Retinal pigment epithelial cell (primary cell): ENCODE measurements around the gene PGGHG.

ENCODE experiments used
- DNase-seq: peaks from one replicate; pipeline ENCODE4 v3.0.0-alpha.2; 2010; ENCODE audit warnings: low read depth
- H3K4me3 ChIP-seq: 2 replicates; pipeline ENCODE4 v1.5.1; 2011; ENCODE audit warnings: mild to moderate bottlenecking, low read length, control low read depth, moderate library complexity
- CTCF ChIP-seq: conservative IDR thresholded peaks from 2 replicates; pipeline ENCODE4 v1.5.1; 2011; ENCODE audit warnings: low read depth, low read length, control low read depth, inconsistent platforms

PGGHG gene

GRCh38 chr11:288478-289397, at the start of gene PGGHG:
PGGHG (plus strand) TSS chr11:289126; CDS start chr11:289817, 691 bp downstream.
- DNase-seq: no peak
- TF ChIP-seq CTCF: no peak
- H3K4me3 ChIP-seq: peak within 1 kb of the TSS; percentile 48

- no peak for DNase-seq
- no peak for TF ChIP-seq CTCF
- no peak overlapping the region for H3K4me3 ChIP-seq
Observed at GRCh38 chr11:240315-240714, 48.6 kb upstream of the PGGHG start.

- H3K4me3 ChIP-seq: no peak overlapping the region
- no peak for TF ChIP-seq CTCF
- no peak for DNase-seq
Observed at GRCh38 chr11:241634-242033, 47.3 kb upstream of the PGGHG start.

GRCh38 chr11:244376-244775, 44.5 kb upstream of the PGGHG start:
- no peak overlapping the region for H3K4me3 ChIP-seq
- no peak for TF ChIP-seq CTCF
- DNase-seq: no peak

GRCh38 chr11:249062-249461, 39.9 kb upstream of the PGGHG start:
- no peak for DNase-seq
- H3K4me3 ChIP-seq: no peak overlapping the region
- TF ChIP-seq CTCF: no peak

GRCh38 chr11:250274-250673, 38.7 kb upstream of the PGGHG start:
- TF ChIP-seq CTCF: no peak
- DNase-seq: no peak
- no peak overlapping the region for H3K4me3 ChIP-seq

- TF ChIP-seq CTCF: peak; percentile 73
Observed at GRCh38 chr11:250740-251299, 38.1 kb upstream of the PGGHG start.

More at GRCh38 chr11:250740-251299, 38.1 kb upstream of the PGGHG start:
- no peak for DNase-seq
- no peak overlapping the region for H3K4me3 ChIP-seq
